Tongue (tissue), 2 donors: ENCODE measurements around the gene MYO9A. TPM values are rescaled to one million over a fixed set of nuclear protein-coding genes. Genes with fewer than 3 reads are reported as not detected.

Experiments
- DNase-seq: peaks from one replicate; pipeline ENCODE4 v3.0.0-alpha.2; 2015
- total RNA-seq: library from RNA; depleted of rRNA; stranded (reverse); fragments of >200 nt; gene quantifications from one replicate; pipeline ENCODE4 v1.2.3, GENCODE V29; 2014

MYO9A gene, protein sequence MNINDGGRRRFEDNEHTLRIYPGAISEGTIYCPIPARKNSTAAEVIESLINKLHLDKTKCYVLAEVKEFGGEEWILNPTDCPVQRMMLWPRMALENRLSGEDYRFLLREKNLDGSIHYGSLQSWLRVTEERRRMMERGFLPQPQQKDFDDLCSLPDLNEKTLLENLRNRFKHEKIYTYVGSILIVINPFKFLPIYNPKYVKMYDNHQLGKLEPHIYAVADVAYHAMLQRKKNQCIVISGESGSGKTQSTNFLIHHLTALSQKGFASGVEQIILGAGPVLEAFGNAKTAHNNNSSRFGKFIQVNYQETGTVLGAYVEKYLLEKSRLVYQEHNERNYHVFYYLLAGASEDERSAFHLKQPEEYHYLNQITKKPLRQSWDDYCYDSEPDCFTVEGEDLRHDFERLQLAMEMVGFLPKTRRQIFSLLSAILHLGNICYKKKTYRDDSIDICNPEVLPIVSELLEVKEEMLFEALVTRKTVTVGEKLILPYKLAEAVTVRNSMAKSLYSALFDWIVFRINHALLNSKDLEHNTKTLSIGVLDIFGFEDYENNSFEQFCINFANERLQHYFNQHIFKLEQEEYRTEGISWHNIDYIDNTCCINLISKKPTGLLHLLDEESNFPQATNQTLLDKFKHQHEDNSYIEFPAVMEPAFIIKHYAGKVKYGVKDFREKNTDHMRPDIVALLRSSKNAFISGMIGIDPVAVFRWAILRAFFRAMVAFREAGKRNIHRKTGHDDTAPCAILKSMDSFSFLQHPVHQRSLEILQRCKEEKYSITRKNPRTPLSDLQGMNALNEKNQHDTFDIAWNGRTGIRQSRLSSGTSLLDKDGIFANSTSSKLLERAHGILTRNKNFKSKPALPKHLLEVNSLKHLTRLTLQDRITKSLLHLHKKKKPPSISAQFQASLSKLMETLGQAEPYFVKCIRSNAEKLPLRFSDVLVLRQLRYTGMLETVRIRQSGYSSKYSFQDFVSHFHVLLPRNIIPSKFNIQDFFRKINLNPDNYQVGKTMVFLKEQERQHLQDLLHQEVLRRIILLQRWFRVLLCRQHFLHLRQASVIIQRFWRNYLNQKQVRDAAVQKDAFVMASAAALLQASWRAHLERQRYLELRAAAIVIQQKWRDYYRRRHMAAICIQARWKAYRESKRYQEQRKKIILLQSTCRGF (N-terminal part only)
- total RNA-seq = 111 TPM

DNA sequence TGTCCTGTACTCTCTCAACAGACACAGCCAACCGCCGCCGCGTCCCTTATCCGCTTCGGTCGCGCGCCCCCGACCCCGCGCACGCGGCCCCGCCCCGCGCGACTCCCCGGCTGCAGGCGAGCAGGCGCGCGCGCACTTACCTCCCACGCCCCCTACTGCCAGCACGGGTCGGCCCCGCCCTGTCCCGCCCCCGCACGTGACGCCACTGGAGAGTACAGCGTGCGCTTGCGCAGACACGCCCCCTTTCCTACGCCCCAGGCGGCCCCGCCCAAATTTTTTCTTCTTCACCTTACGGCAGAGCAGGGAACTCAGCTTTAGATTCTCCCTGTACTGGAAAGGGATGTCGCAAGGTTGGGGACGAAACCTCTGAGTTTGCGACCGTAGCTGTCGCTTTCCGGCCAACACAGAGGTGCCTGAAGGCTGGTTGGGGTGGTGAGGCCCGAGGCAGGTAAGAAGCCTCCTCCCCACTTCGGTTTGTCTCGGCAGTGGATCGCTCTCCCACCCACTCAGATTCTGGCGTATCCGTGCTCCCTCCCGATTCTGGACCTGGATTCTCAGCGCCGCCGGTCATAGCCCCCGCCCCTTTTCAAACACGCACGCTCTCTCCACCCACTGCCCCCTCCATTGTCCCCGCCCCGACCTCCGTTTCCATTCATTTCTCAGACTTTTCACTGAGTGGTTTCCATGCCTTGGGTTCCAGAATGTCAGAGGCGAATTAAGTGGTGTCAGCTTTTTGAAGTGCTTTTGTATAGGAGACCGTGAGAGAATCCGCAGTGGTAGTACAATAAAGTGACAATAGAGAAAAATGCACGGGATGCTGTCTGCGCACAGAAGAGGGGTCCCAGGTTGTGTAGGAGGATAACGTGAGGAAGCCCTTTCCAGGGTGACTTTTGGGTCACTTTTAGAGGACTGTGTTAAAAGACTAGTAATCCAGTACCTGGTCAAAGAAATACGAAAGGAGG lies at the start of gene MYO9A, which contains the start of gene SENP8:
MYO9A (minus strand) TSS at position 134 of the 962 bp plus-strand sequence. CDS start 71,587 bp downstream, outside the sequence.
SENP8 (plus strand) TSS at position 387 of the 962 bp plus-strand sequence. CDS start 21,221 bp downstream, outside the sequence.
- peak; percentile 99 for DNase-seq

DNA sequence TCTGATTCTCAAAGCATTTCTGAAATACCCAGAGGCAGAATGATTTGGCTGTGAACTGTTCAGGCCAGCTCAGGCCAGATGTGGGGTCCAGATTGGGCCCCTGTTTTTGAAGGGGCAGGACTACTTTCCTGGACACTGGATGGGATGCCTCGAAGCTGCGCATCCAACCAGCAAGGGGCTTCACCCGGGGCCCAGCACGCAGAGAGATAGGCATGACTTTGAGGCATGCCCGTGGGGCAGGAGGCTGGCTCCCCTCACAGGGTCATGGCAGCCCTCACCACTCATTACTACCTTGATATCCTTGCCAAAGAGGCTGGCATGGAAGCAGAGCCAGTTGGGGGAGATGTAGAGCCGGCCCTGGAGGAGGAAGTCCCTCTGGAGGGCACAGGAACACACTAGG lies 49.5 kb upstream of the MYO9A start:
- no peak for DNase-seq

DNA sequence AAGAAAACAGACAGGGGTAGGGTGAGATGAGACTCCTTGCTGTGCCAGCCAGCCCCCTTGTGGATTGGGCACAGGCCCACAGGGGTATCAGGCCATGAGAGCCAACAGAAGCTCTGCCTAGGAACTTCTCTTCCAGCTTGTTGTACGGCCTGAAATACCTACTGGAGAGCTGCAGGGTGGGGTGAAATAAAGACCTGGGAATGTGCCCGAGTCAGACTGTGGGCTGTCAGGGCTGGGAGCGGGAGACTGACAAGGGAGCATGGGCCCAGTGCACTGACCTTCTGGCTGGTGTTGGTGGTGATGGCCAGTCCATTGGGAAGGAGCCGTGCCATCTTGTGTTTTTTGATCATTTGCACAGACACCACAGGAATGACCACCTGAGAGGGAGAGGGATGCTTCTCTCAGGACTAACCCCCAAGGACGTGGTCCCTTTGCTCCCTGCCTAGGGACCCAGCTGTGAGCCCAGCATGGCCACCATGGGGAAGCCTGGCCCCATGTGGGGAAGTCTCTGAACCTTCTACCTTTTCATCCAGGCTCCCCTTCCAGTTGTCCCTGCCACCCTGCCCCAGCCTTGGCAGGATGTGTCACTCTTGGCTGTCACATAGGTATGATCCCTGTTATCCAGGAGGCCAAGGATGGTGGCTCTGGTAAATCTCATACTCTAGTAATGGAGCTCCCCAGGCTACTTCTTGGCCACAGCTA lies 48.9 kb upstream of the MYO9A start:
- no peak for DNase-seq

DNA sequence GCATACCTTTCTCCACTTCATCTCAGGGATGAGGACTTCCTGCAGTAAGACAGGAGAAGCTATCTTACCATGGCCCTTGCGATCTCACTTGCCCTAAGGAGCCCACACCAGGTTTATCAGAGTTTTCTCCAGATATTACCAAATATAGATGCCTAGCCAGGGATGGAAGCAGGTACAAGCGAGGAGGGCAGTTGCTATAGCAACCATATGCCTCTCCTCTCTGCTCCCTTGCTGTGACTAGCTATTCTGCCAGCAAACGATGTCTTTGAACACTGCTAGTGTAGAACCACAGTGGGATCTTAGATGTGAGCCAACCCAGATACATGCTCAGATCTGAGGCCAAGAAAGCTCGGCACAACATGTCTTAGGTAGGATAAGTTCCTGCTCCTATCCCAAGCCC lies 45.8 kb upstream of the MYO9A start:
- DNase-seq = no peak

DNA sequence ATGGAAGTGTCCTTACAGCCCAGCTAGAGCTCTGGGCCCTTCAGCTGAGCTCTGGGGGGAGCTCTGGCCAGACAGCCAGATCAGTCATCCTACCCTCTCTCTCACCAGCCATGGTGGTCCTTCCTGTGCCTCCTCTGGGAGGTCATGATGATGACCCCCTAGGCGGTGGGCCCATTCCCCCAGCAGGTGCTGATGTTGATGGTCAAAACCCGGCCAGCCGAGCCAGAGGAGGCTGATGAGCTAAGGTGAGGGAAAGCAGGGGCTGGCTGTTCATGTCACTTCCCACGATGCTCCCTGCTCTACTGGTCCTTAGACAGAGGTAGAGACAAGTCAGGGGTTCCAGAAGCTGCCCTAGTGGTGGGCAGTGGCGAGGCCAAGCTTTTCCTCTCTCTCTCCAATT lies 44.6 kb upstream of the MYO9A start:
- no peak for DNase-seq

DNA sequence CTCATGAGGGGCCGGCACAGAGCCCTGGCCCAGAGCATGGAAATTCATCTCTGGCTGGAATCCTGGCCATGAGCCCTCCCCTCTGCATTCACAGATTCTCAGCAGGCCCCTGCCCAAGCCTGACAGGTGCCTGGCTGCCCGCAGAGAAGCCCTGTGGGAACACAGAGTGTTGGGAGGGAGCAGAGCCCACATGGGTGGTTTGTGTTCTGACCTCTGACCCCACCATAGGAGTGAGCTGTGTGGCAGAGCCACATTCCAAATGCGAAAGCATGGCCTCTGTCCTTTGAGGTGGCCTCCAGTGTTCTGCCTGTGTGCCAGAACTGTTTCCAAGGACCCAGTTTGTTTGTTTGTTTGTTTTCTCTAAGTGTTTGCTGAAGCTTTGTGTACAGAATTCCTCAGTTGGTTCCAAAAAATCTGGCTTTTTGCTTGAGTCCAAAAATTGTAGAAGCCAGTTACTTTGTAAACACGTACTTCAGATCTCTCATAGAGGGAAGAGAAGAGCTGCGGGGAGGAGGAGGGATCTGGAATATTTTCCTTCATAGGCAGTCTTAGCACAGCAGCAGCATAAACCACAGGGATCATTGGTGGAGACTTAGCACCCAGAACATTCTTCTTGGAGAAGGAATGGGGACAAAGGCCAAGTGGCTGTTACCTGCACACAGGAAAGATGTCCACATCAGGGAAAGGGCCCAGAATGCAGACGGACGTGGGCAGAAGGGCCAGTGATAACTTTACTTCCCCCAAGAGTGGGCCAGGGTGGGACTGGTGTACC lies 43.6 kb upstream of the MYO9A start:
- DNase-seq = no peak

DNA sequence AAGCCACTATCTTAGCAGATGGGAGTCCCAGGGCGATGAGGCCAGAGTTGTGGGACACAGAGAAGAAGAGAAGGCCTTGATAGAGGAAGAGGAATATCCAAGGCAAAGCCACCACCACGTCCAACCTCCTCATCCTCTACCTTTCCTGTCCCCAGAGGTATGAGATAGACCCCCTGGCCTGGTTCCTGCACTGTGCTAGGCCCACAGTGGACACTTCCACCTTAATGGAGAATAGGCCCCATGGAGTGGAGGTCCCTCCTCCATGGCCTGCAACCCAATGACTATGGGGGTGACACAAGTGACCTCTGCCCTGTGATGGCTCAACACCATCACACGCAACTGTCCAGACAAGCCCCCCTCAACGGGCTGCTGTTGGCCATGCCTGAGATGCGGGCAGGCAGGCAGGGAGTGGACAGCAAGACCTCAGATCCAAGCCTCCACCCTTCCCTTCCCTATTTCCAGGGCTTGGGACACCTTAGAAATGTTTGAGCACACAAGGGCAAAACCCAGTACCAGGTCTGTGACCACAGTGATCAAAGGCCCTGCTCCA lies 42.8 kb upstream of the MYO9A start:
- no peak for DNase-seq

DNA sequence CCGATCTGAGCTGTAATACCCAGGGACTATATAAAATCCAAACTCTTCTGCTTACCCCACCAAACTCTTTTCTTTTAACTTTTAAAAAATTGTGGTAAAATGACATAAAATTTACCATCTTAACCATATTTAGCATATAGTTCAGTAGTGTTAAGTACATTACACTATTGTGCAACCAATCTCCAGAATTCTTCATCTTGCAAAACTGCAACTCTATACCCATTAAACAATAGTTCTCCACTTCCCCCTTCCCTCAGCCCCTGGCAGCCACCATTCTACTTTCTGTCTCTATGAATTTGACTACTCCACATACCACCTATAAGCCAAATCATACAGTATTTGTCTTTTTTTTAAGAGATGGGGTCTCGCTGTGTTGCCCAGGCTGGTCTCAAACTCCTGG lies 39.0 kb upstream of the MYO9A start:
- no peak for DNase-seq

DNA sequence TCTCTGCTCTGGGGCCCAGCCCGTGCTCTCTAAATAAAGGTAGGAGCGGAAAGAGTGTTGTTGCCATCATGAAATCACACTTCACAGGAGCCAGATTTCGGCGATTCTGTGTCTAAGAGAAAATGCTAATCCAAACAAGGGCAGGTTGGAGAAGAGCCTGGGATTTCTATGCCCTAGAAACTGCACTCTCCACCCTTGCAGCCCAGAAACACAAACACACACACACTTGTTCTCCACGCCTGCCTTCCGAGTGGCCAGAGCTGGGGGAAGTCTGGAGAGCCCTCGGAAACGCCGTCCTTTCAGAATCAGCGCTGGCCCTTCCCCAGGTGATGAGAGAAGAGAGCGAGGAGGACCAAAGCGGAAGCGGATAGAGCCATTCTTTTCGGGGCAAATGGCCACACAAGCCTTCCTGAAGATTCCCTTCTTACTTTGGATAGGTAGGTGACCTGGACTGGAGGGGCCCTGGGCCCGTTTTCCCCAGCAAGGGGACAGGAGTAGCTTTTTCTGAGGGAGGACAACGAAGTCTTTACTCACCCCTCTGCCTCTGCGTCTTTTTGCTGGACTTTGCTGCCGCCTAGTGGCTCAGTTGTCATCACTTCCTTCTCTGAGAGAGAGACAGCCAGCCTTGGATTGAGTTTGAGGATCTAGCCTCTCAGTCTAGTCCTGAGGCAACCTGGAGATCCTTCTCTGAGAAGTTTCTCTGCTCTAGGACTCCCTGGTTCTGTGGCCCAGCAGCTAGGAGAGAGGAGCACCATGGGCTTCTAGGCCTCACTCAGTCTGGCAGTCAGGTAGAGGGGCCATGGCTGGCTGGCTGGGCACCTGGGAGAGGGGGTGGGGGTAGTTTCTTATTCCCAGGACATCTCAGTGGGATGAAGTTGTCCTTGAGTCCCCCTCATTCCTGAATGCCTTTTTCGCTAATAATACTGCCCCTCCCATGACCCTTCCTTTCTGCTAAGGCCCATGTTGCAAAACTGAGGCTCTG lies 38.0 kb upstream of the MYO9A start:
- DNase-seq = peak; percentile 97

DNA sequence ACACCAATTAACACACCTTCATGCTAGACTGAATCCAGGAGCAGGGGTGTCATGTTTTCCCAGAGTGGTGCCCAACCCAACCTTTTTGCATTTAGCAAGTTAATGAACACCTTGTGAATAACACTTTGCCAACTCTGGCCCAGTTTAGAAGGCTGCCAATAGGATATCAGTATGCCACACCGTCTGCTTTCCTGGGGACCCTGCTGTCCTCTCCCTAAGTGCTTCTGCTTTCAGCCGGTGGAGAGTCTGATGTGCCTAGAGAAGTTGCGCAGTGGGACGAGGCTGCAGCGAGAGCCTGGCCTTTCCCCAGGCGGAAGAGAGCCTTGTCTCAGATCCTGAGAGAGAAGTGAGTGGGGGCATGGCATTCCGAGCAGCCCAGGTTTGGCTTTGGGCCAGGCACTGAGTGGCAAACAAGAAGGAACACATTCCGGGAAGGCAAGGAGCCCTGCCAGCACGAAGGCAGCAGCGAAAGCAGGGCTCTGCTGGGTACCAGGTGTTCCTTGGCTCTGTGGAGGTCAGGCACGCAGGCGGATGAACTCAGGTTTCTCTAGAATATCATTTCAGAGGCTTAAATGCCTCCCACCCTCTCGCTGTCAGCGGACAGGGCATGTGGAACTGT lies 37.2 kb upstream of the MYO9A start:
- DNase-seq = peak; percentile 92

DNA sequence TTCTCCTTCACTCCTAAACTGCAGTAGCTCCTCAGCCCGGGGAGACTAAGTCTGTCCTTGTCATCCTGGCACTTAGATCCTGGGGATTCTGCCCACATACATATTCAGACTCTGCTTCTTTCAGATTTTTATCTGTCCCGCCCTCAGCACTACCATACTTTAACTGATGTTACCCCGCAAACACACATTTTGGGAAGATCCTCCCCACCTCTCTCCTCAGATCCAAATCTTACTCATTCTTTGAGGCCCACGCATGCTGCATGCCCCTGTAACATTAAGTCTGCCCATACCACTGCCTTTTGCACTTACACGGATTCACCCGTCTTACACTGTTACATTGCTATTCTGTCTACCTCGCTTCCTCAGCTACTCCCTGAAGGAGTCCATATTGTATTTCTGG lies 36.4 kb upstream of the MYO9A start:
- no peak for DNase-seq

DNA sequence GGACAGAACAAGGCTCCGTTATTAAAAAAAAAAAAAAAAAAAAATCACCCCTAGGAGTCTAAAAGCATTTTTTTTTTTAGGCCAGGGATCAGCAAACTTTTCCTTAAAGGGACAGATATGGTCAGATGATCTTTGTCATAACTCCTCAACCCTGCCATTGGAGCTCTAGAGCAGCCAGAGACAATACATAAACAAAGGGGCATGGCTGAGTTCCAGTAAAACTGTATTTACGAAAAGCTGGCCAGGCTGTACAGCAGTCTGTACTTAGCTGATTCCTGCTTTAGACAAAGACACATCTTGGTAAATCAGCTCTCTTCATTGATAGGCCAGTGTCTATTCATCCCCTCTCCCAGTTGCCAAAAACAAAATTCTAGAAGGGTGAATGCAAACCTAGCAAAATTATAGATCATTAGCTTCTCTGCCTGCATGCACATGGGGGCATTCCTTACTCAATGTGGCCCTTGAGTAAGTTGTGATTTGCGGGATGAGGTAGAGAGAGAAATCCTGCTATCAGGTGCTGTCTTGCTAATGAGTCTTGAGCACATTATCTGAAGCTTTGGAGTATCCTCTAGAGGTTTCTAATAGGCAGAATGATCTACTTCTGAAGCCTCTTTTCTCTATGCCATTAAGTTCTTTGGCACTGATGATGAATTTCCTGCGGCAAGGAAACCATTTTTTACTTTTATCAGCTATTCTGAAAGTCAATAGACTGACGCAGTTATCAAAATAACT lies 35.5 kb upstream of the MYO9A start:
- peak; percentile 29 for DNase-seq

DNA sequence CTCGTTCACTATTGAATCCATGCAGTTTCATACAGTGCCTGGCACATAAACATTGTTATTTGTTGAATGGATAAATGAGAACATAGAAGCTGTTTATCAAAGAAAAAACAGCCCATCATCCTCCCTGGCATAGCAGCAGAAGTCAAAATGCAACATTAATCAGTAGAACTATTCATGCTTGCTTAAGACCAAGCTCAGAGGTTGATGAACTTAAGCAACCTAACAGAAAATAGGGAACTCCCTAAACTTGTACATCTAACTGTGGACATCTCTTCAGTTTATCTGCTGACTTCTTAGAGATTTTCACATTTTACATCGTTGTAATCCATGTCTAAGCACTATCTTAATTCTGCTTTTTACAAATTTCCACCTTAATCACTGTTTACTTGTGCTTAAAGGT lies 29.5 kb upstream of the MYO9A start:
- no peak for DNase-seq

DNA sequence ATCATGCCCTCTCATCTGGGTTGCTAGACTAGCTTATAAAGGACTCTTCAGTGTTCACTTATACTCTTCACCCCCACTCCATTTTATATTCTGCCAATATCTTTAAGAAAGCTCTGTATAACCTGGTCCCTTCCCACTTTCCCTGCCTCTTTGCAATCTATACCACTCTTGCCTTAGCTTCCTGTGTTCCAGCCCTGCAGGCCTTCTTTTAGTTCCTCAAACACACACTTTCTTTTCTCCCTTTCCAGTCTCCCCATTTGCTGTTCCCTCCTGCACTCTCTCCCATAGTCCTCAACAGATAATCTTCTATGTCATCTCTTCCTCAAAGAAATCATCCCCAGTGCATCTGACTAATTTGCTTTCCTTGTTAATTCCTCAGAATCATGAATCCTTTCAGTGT lies 29.0 kb upstream of the MYO9A start:
- no peak for DNase-seq

DNA sequence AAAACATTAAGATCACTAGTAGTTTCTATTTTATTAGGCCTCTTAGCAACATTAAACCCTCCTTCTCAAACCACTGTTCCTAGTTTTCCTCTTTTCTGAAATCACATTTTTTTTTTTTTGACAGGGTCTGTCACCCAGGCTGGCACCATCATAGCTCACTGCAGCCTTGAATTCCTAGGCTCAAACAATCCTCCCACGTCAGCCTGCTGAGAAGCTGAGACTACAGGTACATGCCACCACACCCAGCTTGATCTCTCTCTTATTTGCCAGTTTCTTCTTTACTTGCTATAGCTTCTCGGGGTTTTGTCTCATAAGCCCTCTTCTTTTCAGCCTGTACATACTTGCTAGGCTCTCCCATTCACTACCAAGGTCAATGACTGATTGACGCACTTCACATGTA lies 28.3 kb upstream of the MYO9A start:
- DNase-seq = peak; percentile 31

DNA sequence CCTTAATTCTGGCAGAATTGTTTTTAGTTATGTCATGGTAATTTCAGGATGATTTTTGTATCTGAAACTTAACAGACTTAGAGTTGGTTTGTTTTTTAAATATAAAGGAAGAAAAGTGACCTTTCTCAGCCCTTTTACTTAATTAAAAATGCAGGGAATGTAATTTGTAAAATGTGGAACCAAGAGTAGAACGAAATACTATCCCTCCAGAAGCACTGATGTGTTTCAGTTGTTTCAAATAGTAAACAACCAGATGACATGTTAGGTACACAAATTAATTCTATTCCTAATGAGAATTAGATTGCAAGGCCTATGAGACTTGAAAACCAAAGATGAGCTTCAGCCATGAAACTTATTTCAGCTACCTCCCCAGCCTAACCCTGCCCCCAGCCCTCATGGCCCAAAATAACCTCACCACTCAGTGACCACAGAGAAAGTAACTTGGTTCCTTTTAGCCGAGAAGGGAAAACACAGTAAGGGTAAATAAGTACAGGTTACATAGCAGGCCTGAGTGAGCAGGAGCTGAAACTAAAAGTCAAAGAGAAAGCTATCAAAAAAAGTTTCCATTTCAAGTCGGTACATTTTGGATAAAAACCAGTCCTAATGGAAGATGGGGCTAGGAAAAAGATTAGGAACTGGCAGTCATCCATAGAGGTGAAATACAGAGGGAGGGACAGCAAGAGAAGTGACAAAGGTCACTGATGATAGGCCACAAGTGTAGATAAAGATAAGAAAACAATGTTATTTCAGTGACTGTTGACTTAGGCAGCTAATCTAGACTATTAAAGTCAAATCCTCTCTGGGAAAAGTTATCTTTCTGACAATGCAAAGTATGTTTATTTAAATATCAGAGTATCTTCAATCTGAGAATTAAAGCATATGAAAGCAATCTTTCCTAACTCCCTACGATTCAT lies 23.5 kb upstream of the MYO9A start:
- DNase-seq = no peak
